Small intestine (tissue), 7 donors: Measurements from ENCODE around the gene RCOR1. TPM values are rescaled to one million over a fixed set of nuclear protein-coding genes. Genes with fewer than 3 reads are reported as not detected.
"Not testable (repeated sequence)": the region's sequence is repeated elsewhere in the genome, so short reads cannot be mapped to it uniquely, and the experiment has no call there.

Experiments used
- DNase-seq, 2 donors: peaks; one replicate each; pipeline versions ENCODE4 v3.0.0 to v3.0.0-alpha.2; 2013
- FAIRE-seq: peaks from 2 replicates; lab custom pipeline; 2012; peaks lifted over from hg19 to GRCh38; lab: Jason Lieb, UNC
- H3K27ac ChIP-seq, 3 donors: one replicate each; pipeline ENCODE4 v1.5.1; 2013; ENCODE audit warnings: low read length in 2 of 3, mild to moderate bottlenecking in 2 of 3, control low read depth in 1 of 3, inconsistent platforms in 1 of 3, low read depth in 1 of 3, moderate library complexity in 1 of 3
- H3K27me3 ChIP-seq, 3 donors: one replicate each; pipeline ENCODE4 v1.6.1; 2013; ENCODE audit warnings: low read length in 3 of 3, inconsistent platforms in 1 of 3; ENCODE audit not compliant: control insufficient read depth in 3 of 3, insufficient read depth in 3 of 3
- H3K36me3 ChIP-seq, 3 donors: one replicate each; pipeline ENCODE4 v1.6.1; 2013; ENCODE audit warnings: low read length in 3 of 3, inconsistent platforms in 1 of 3, low read depth in 1 of 3, mild to moderate bottlenecking in 1 of 3, moderate library complexity in 1 of 3; ENCODE audit not compliant: control insufficient read depth in 3 of 3, insufficient read depth in 2 of 3
- H3K4me1 ChIP-seq, 3 donors: one replicate each; pipeline ENCODE4 v1.6.1; 2013; ENCODE audit warnings: low read length in 2 of 3, inconsistent platforms in 1 of 3, low read depth in 1 of 3, mild to moderate bottlenecking in 1 of 3, moderate library complexity in 1 of 3; ENCODE audit not compliant: control insufficient read depth in 3 of 3, insufficient read depth in 2 of 3
- H3K4me3 ChIP-seq, 3 donors: one replicate each; pipeline ENCODE4 v1.5.1; 2013; ENCODE audit warnings: low read length in 3 of 3, control low read depth in 1 of 3, inconsistent platforms in 1 of 3, low read depth in 1 of 3, mild to moderate bottlenecking in 1 of 3, moderate library complexity in 1 of 3
- H3K9me3 ChIP-seq, 2 donors: one replicate each; pipeline ENCODE4 v1.6.1; 2013; ENCODE audit warnings: low read depth in 1 of 2, low read length in 1 of 2; ENCODE audit not compliant: control insufficient read depth in 2 of 2, insufficient read depth in 1 of 2
- WGBS, 3 donors: extraction: QIAGEN DNeasy Blood & Tissue Kit; methylation state at CpG; one replicate each; pipeline ENCODE4 v1.1.7; 2013; 5-methylcytosine and 5-hydroxymethylcytosine counted together
- polyA plus RNA-seq, 4 donors: library from polyadenylated mRNA; stranded (reverse) in 3 of 4; unstranded in 1 of 4; fragments of 200-250 nt in 3 of 4; fragments of 120-200 nt in 1 of 4; gene quantifications; one replicate each; pipeline versions ENCODE4 v1.2.1 to v1.2.3, GENCODE V29; 2013
- donor health status: healthy with polysubstance abuse.
- donor health status: control.
- donor health status: control.
- donor health status: Bipolar disorder and iron deficiency.
- donor health status: healthy.

Gene RCOR1
- polyA plus RNA-seq, 4 donors: 9.2 to 22.6 (median 12.3) TPM

DNA sequence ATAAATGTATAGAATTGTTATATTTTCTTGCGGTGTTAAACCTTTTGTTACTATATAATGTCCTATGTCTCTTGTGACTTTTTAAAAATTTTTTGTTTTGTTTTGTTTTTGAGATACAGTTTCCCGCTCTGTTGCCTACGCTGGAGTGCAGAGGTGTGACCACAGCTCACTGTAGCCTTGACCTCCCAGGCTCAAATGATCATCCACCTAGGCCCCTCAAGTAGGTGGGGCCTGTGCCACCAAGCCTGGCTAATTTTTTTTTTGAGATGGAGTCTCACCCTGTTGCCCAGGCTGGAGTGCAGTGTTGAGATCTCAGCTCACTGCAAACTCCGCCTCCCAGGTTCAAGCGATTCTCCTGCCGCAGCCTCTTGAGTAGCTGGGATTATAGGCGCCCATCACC lies 26.5 kb upstream of the RCOR1 start:
- H3K27ac ChIP-seq: no peak overlapping the region
- WGBS, 3 donors: 92 to 98% (median 96%) methylated on average over 7 of the region's 7 CpGs
- no peak for FAIRE-seq
- no peaks in the 10 kb centered on the region for H3K9me3 ChIP-seq
- H3K27me3 ChIP-seq: no peaks in the 10 kb centered on the region
- no peaks in the 10 kb centered on the region for H3K36me3 ChIP-seq
- DNase-seq: no peak
- peaks cover 0 to 6% (median 3%) of the 10 kb centered on the region in 3 donors for H3K4me1 ChIP-seq
- H3K4me3 ChIP-seq: no peak overlapping the region

DNA sequence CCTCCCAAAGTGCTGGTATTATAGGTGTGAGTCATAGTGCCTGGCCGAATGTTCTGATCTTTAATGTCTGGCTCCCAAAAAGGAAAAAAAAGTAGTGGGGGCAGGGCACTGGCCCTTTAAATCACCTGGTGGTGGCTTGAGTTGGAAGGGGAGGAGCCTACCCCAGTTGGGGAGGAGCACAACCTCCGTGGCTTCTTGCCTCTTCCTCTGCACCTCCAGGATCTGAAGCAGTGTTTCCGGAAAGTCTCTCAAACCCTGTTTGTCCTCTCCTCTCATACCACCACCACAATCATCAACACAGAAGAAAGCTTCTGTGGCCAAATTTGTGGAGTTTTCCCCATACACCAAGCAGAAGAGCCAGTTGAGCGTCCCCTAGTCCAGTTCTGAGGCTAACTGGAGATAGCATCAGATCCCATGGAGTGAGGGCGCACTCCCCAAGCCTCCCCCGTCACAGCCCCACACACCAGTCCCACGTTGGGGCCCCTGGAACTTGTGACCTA lies 24.3 kb upstream of the RCOR1 start:
- no peaks in the 10 kb centered on the region for H3K36me3 ChIP-seq
- H3K4me3 ChIP-seq: no peak overlapping the region
- no peaks in the 10 kb centered on the region for H3K9me3 ChIP-seq
- peak; percentile 64 to 77 for DNase-seq
- no peaks in the 10 kb centered on the region for H3K27me3 ChIP-seq
- no peak for FAIRE-seq
- 38 to 48% (median 40%) methylated on average over 7 of the region's 7 CpGs for WGBS, 3 donors
- peaks cover 0 to 6% (median 3%) of the 10 kb centered on the region in 3 donors for H3K4me1 ChIP-seq
- H3K27ac ChIP-seq: peak overlapping the region in 2 of 3 donors; percentile 13 to 50

DNA sequence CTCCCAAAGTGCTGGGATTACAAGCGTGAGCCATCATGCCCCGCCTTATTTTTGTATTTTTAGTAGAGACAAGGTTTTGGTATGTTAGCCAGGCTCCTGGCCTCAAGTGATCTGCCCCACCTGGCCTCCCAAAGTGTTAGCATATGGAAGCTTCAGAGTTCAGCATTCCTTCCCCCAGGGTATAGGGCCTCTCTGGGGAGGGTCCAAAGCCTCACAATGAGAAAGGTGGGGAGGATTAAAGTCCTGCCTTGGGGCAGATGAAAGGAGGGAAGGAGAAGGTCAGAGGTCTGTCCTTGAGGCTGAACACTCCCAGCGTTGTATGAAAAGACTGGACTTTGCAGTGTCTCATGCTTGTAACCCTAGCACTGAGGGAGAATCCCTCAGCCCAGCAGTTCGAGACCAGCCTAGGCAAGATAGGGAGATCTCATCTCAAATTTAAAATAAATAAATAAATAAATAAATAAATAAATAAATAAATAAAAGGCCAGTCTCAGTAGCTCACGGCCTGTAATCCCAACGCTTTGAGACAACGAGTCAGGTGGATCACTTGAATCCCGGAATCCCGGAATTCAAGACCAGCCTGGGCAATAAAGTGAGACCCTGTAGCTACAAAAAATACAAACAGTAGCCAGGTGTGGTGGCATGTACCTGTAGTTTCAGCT lies 22.0 kb upstream of the RCOR1 start:
- 86 to 94% (median 86%) methylated on average over 9 of the region's 9 CpGs for WGBS, 3 donors
- no peak for DNase-seq
- Histone ChIP-seq H3K9me3 (no peaks in the 10 kb centered on the region), H3K27ac (no peak overlapping the region), H3K27me3 (no peaks in the 10 kb centered on the region), H3K4me3 (no peak overlapping the region), H3K4me1 (peaks cover 0 to 16% (median 5%) of the 10 kb centered on the region in 3 donors), H3K36me3 (no peaks in the 10 kb centered on the region)
- FAIRE-seq: no peak

DNA sequence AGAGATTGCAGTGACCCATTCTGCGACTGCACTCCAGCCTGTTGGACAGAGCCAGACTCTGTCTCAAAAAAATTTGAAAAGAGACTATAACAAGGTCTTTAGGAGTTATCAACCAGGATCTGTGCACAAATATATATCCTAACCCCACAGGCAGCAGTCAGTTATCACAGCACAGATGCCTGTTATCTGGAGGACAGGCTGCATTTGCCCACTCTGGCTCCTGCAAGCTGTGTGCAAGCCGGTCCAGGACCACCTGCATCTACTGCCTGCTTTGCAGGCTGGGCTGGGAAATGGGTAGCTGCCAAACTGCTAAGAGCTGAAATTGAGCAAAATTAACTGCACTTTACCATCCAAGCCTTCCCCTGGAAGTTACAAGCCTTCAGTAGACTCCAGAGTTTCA lies 21.4 kb upstream of the RCOR1 start:
- Histone ChIP-seq H3K4me3 (no peak overlapping the region), H3K36me3 (no peaks in the 10 kb centered on the region), H3K27me3 (no peaks in the 10 kb centered on the region), H3K4me1 (peaks cover 0 to 16% (median 5%) of the 10 kb centered on the region in 3 donors), H3K9me3 (no peaks in the 10 kb centered on the region), H3K27ac (no peak overlapping the region)
- WGBS, 3 donors: 93 to 97% (median 94%) methylated on average over 2 of the region's 2 CpGs
- DNase-seq: no peak
- FAIRE-seq: no peak

DNA sequence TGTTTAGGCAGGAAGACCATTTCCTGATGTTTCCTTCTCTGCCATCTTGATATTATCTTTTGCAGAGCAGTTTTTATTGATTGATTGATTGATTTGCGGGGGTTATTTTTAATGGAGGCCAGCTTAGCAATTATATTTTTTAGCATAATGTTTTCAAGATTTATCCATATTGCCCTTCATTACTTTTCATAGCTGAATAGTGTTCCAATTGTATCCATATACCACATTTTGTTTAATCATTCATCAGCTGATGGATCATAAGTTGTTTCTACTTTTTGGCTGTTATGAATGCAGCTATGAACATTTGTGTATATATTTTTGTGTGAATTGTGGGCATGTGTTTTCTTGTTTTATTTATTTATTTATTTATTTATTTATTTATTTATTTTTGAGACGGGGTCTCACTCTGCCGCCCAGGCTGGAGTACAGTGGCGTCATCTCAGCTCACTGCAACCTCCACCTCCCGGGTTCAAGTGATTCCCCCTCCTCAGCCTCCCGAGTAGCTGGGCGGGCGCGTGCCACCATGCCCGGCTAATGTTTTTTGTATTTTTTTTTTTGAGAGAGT lies 20.9 kb upstream of the RCOR1 start:
- no peak overlapping the region for H3K4me3 ChIP-seq
- no peaks in the 10 kb centered on the region for H3K27me3 ChIP-seq
- FAIRE-seq (no peak), DNase-seq (no peak)
- H3K9me3 ChIP-seq: no peaks in the 10 kb centered on the region
- H3K36me3 ChIP-seq: no peaks in the 10 kb centered on the region
- 94 to 96% (median 94%) methylated on average over 10 of the region's 10 CpGs for WGBS, 3 donors
- peaks cover 0 to 16% (median 5%) of the 10 kb centered on the region in 3 donors for H3K4me1 ChIP-seq
- no peak overlapping the region for H3K27ac ChIP-seq

DNA sequence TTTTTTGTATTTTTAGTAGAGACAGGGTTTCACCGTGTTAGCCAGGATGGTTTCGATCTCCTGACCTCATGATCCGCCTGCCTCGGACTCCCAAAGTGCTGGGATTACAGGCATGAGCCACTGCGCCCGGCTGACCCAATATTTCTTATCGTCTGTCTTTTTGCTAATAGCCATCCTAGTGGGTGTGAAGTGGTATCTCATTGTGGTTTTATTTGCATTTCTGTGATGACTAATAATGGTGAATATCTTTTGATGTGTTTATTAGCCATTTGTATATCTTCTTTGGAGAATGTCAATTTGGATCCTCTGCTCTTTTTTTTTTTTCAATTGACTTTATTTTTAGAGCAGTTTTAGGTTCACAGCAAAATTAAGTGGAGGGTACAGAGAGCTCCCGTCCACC lies 19.3 kb upstream of the RCOR1 start:
- WGBS, 3 donors: 63 to 74% (median 63%) methylated on average over 8 of the region's 8 CpGs
- not testable (repeated sequence) for H3K4me3 ChIP-seq, H3K36me3 ChIP-seq

DNA sequence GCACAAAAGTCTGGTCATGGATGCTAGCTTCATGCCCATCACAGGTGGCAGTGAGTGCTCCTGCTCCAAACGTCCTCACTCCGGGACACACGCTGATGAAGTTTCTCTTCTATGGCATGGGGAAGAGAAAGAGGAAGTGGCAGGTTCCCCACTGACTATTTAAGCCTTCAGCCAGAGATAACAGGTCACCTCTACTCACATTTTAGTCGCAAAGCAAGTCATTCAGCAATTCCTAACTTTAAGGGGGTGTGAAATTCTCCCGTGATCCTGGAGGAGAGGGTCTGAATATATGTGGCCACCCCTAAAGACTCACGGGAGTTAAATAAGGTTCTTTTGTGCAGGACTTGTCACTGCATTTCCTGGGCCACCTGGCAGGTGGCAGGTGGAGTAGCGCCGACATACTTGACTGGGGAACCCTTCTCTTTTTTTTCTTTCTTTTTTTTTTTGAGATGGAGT lies 18.8 kb upstream of the RCOR1 start:
- FAIRE-seq: no peak
- peak in 1 of 2 donors; percentile 31 for DNase-seq
- H3K4me3 ChIP-seq: no peak overlapping the region
- H3K36me3 ChIP-seq: no peaks in the 10 kb centered on the region
- H3K4me1 ChIP-seq: peaks cover 0 to 11% (median 2%) of the 10 kb centered on the region in 3 donors
- WGBS, 3 donors: 32 to 39% (median 34%) methylated on average over 8 of the region's 8 CpGs
- no peaks in the 10 kb centered on the region for H3K27me3 ChIP-seq
- no peak overlapping the region for H3K27ac ChIP-seq
- H3K9me3 ChIP-seq: no peaks in the 10 kb centered on the region

More for the DNA sequence above, 19.3 kb upstream of the RCOR1 start:
- not testable (repeated sequence) for H3K27ac ChIP-seq, FAIRE-seq, H3K9me3 ChIP-seq, H3K27me3 ChIP-seq, DNase-seq
- H3K4me1 ChIP-seq: peaks cover 0 to 16% (median 5%) of the 10 kb centered on the region in 3 donors

DNA sequence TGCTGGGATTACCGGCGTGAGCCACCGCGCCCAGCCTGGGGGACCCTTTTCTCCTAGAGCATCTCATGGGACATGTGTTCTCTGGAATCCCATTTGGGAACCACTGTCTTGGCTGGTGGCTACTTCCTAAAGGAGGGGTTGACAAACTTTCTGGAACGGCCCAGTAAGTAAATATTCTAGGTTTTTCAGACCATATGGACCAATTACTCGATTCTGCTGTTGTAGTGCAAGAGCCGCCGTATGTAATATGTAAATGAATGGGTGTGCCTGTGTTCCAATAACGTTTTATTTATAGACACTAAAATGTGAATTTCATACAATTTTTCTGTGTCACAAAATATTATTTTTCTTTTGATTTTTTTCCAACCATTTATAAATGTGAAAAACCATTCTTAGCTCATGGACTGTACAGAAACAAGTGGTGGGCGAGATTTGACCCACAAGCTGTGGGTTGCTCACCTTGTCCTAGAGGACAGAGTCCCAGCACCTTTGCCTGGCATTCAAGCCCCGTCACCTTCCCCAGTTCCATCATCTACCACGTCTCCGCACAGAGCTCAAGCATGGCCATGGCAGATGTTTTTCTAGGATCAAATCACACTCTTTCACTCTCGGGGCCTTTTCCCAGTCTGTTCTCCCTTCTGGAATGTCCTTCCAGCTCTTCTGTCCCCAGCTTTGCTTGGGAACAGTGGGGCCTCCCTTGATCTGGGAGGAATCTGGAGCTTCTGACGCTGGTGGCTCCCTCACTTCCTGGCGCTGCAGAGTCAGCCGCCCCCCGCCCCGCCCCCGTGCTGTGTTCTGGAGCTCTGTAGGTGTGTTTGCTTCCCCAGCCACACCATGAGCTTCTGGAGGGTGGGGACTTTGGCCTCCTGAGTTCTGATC lies 17.9 kb upstream of the RCOR1 start:
- peaks cover 0 to 10% (median 2%) of the 10 kb centered on the region in 3 donors for H3K4me1 ChIP-seq
- H3K27me3 ChIP-seq: no peaks in the 10 kb centered on the region
- H3K9me3 ChIP-seq: no peaks in the 10 kb centered on the region
- H3K4me3 ChIP-seq: peak overlapping the region in 1 of 3 donors; percentile 12
- H3K27ac ChIP-seq: peak overlapping the region in 1 of 3 donors; percentile 45
- DNase-seq: peak in 1 of 2 donors; percentile 89
- WGBS, 3 donors: 68 to 77% (median 74%) methylated on average over 20 of the region's 20 CpGs
- H3K36me3 ChIP-seq: no peaks in the 10 kb centered on the region
- FAIRE-seq: no peak
